H9 (cell line): Measurements from ENCODE around the gene SEPTIN2. TPM values are rescaled to one million over a fixed set of nuclear protein-coding genes. Genes with fewer than 3 reads are reported as not detected.

ENCODE experiments used
- DNase-seq: peaks from one replicate; pipeline ENCODE4 v3.0.0-alpha.2; 2017
- H2AFZ ChIP-seq: one replicate; pipeline ENCODE4 v1.6.1; 2013; ENCODE audit warnings: mild to moderate bottlenecking, low read length, control low read depth, moderate library complexity
- H2AK5ac ChIP-seq: 2 replicates; pipeline ENCODE4 v1.6.1; 2013; ENCODE audit warnings: low read length, control low read depth, mixed read lengths; ENCODE audit not compliant: insufficient read length
- H2BK120ac ChIP-seq: one replicate; pipeline ENCODE4 v1.6.1; 2013; ENCODE audit warnings: low read depth, mild to moderate bottlenecking, low read length, control low read depth, inconsistent platforms; ENCODE audit not compliant: poor library complexity, severe bottlenecking
- H2BK12ac ChIP-seq: 2 replicates; pipeline ENCODE4 v1.6.1; 2013; ENCODE audit warnings: low read length, control low read depth, mixed read lengths, low read depth; ENCODE audit not compliant: insufficient read length
- H2BK15ac ChIP-seq: 2 replicates; pipeline ENCODE4 v1.6.1; 2013; ENCODE audit warnings: low read depth, low read length, control low read depth
- H2BK20ac ChIP-seq: one replicate; pipeline ENCODE4 v1.6.1; 2013; ENCODE audit warnings: low read depth, mild to moderate bottlenecking, low read length, control low read depth, inconsistent platforms; ENCODE audit not compliant: poor library complexity, severe bottlenecking
- H2BK5ac ChIP-seq: 2 replicates; pipeline ENCODE4 v1.6.1; 2013; ENCODE audit warnings: low read length, control low read depth, mixed read lengths; ENCODE audit not compliant: insufficient read length
- H3K14ac ChIP-seq: 2 replicates; pipeline ENCODE4 v1.6.1; 2013; ENCODE audit warnings: low read length, control low read depth; ENCODE audit not compliant: insufficient read depth
- H3K18ac ChIP-seq: 2 replicates; pipeline ENCODE4 v1.6.1; 2013; ENCODE audit warnings: low read depth, mild to moderate bottlenecking, mixed read lengths, low read length, control low read depth; ENCODE audit not compliant: insufficient read length
- H3K23ac ChIP-seq: 2 replicates; pipeline ENCODE4 v1.6.1; 2013; ENCODE audit warnings: low read length, control low read depth, mixed read lengths, low read depth; ENCODE audit not compliant: insufficient read length
- H3K23me2 ChIP-seq: 2 replicates; pipeline ENCODE4 v1.6.1; 2013; ENCODE audit warnings: low read depth, mild to moderate bottlenecking, mixed read lengths, low read length, control low read depth; ENCODE audit not compliant: insufficient read length, poor library complexity, severe bottlenecking
- H3K27ac ChIP-seq: 2 replicates; pipeline ENCODE4 v1.5.1; 2013; ENCODE audit warnings: low read length, control low read depth, mixed read lengths, low read depth; ENCODE audit not compliant: insufficient read length
- H3K27me3 ChIP-seq: 2 replicates; pipeline ENCODE4 v1.6.1; 2013; ENCODE audit warnings: low read length, control low read depth, inconsistent platforms; ENCODE audit not compliant: insufficient read depth
- H3K4ac ChIP-seq: 2 replicates; pipeline ENCODE4 v1.6.1; 2013; ENCODE audit warnings: low read depth, mild to moderate bottlenecking, control low read depth, inconsistent platforms, low read length, moderate library complexity
- H3K4me1 ChIP-seq: 2 replicates; pipeline ENCODE4 v1.6.1; 2013; ENCODE audit warnings: low read length, control low read depth, inconsistent platforms; ENCODE audit not compliant: insufficient read depth
- H3K4me2 ChIP-seq: 2 replicates; pipeline ENCODE4 v1.6.1; 2013; ENCODE audit warnings: low read length, control low read depth, mixed read lengths; ENCODE audit not compliant: insufficient read length, insufficient read depth
- H3K56ac ChIP-seq: 2 replicates; pipeline ENCODE4 v1.6.1; 2013; ENCODE audit warnings: low read depth, mild to moderate bottlenecking, mixed read lengths, low read length, control low read depth; ENCODE audit not compliant: insufficient read length
- H3K79me1 ChIP-seq: 2 replicates; pipeline ENCODE4 v1.6.1; 2013; ENCODE audit warnings: low read depth, mild to moderate bottlenecking, moderate library complexity, low read length, control low read depth, inconsistent platforms; ENCODE audit not compliant: insufficient read depth, poor library complexity, severe bottlenecking
- H3K79me2 ChIP-seq: 2 replicates; pipeline ENCODE4 v1.6.1; 2013; ENCODE audit warnings: low read length, control low read depth, inconsistent platforms; ENCODE audit not compliant: insufficient read depth
- H3K9ac ChIP-seq: 2 replicates; pipeline ENCODE4 v1.6.1; 2013; ENCODE audit warnings: low read length, control low read depth, mixed read lengths; ENCODE audit not compliant: insufficient read length; ENCODE audit errors: extremely low read depth
- H3K9me3 ChIP-seq: one replicate; pipeline ENCODE4 v1.6.1; 2013; ENCODE audit warnings: low read depth, low read length, inconsistent platforms; ENCODE audit not compliant: control insufficient read depth
- H3T11ph ChIP-seq: one replicate; pipeline ENCODE4 v1.6.1; 2013; ENCODE audit warnings: mild to moderate bottlenecking, low read length, control low read depth, inconsistent platforms
- H4K20me1 ChIP-seq: one replicate; pipeline ENCODE4 v1.6.1; 2013; ENCODE audit not compliant: control insufficient read depth, insufficient read length, insufficient read depth
- H4K5ac ChIP-seq: 2 replicates; pipeline ENCODE4 v1.6.1; 2013; ENCODE audit warnings: low read depth, mild to moderate bottlenecking, mixed read lengths, low read length, control low read depth; ENCODE audit not compliant: insufficient read length
- H4K8ac ChIP-seq: replicated peaks from 2 replicates; pipeline ENCODE4 v1.6.1; 2013; ENCODE audit warnings: low read length, control low read depth, mixed read lengths, low read depth; ENCODE audit not compliant: insufficient read length
- H4K91ac ChIP-seq: 2 replicates; pipeline ENCODE4 v1.6.1; 2013; ENCODE audit warnings: low read depth, mild to moderate bottlenecking, moderate library complexity, mixed read lengths, low read length, control low read depth; ENCODE audit not compliant: insufficient read length
- H3K27ac Mint-ChIP-seq, 3 experiments: 2 replicates in 2 of 3; 3 replicates in 1 of 3; pipeline ENCODE4 v1.8.0; 2020 to 2021; ENCODE audit warnings: mixed read lengths in 3 of 3, mild to moderate bottlenecking in 1 of 3, moderate library complexity in 1 of 3
- H3K27me3 Mint-ChIP-seq: 2 replicates; pipeline ENCODE4 v1.8.0; 2021; ENCODE audit warnings: low read depth, mild to moderate bottlenecking, moderate library complexity, mixed read lengths
- H3K36me3 Mint-ChIP-seq, 3 experiments: 2 replicates in 2 of 3; 3 replicates in 1 of 3; pipeline ENCODE4 v1.8.0; 2020 to 2021; ENCODE audit warnings: low read depth in 3 of 3, mixed read lengths in 3 of 3; ENCODE audit not compliant: insufficient read depth in 1 of 3
- H3K4me1 Mint-ChIP-seq, 2 experiments: 2 replicates each; pipeline ENCODE4 v1.8.0; 2020; ENCODE audit warnings: mixed read lengths in 2 of 2
- H3K4me3 Mint-ChIP-seq, 2 experiments: 2 replicates in 1 of 2; 3 replicates in 1 of 2; pipeline ENCODE4 v1.8.0; 2020 to 2021; ENCODE audit warnings: mild to moderate bottlenecking in 2 of 2, mixed read lengths in 2 of 2, moderate library complexity in 1 of 2
- H3K9me3 Mint-ChIP-seq, 2 experiments: 2 replicates in 1 of 2; 3 replicates in 1 of 2; pipeline ENCODE4 v1.8.0; 2020; ENCODE audit warnings: mild to moderate bottlenecking in 2 of 2, mixed read lengths in 2 of 2, moderate library complexity in 1 of 2
- CTCF ChIP-seq: fragments of 200-600 bp; sonication (generic); conservative IDR thresholded peaks from 3 replicates; pipeline ENCODE4 v1.8.0; 2021; ENCODE audit warnings: antibody characterized with exemption, mild to moderate bottlenecking
- WGBS: extraction: QIAGEN DNeasy Blood & Tissue Kit; methylation state at CpG from one replicate; pipeline ENCODE4 v1.1.7; 2013; ENCODE audit warnings: missing lambda C conversion rate, low lambda C conversion rate, mixed read lengths; ENCODE audit not compliant: insufficient read length; ENCODE audit errors: extremely low coverage; 5-methylcytosine and 5-hydroxymethylcytosine counted together
- total RNA-seq: library from RNA; stranded (reverse); gene quantifications from 2 replicates; pipeline ENCODE4 v1.2.1, GENCODE V29; 2021

The SEPTIN2 gene
- total RNA-seq, 1 experiment from 2014 or later: 385 TPM

- Histone ChIP-seq H3K23me2 (peaks cover 4% of the 10 kb centered on the region), H2BK20ac (no peak overlapping the region), H2BK5ac (no peak overlapping the region), H2BK12ac (no peak overlapping the region), H3K23ac (no peak overlapping the region), H3K9ac (peak overlapping the region; percentile 0), H3K27me3 (no peaks in the 10 kb centered on the region), H3K18ac (peak overlapping the region; percentile 16), H3K14ac (no peak overlapping the region), H3T11ph (no peak overlapping the region), H3K27ac (peak overlapping the region; percentile 4), H2AK5ac (no peak overlapping the region), H4K20me1 (no peaks in the 10 kb centered on the region), H3K4me1 (peaks cover 2% of the 10 kb centered on the region; the same call in 1 of the 2 replicates), H2BK120ac (no peak overlapping the region), H3K56ac (no peak overlapping the region), H3K9me3 (no peaks in the 10 kb centered on the region), H4K8ac (no peak overlapping the region), H4K91ac (no peak overlapping the region), H3K4me2 (peak overlapping the region; percentile 71), H3K79me1 (peaks cover 5% of the 10 kb centered on the region), H2AFZ (no peak overlapping the region), H3K4ac (no peak overlapping the region), H4K5ac (no peak overlapping the region), H3K79me2 (peaks cover 7% of the 10 kb centered on the region; the same call in 1 of the 2 replicates), H2BK15ac (no peak overlapping the region)
- WGBS: no CpG with 5 or more reads among the region's 40 CpGs
- peaks cover 37 to 40% of the 10 kb centered on the region in 2 experiments for H3K4me1 Mint-ChIP-seq
- TF ChIP-seq CTCF: no peak
- H3K27me3 Mint-ChIP-seq: no peaks in the 10 kb centered on the region
- H3K27ac Mint-ChIP-seq: peak overlapping the region; percentile 89 to 97 (median 91)
- peak overlapping the region; percentile 54 to 78 for H3K4me3 Mint-ChIP-seq
- H3K36me3 Mint-ChIP-seq: peaks cover 13 to 43% (median 37%) of the 10 kb centered on the region in 3 experiments; a peak in 6 of 7 replicates
- peak; percentile 87 for DNase-seq
- no peaks in the 10 kb centered on the region for H3K9me3 Mint-ChIP-seq
These were observed 39.2 kb downstream of the SEPTIN2 start for GRCh38 chr2:241354668-241355658.
